HepG2 (cell line): Measurements from ENCODE around the gene PTK7. TPM values are rescaled to one million over a fixed set of nuclear protein-coding genes. Genes with fewer than 3 reads are reported as not detected.
A peak's percentile ranks its signal among the peaks of the same experiment; 100 is the strongest.

ENCODE experiments used
- FOSL1 ChIP-seq: sonication (generic); formaldehyde crosslinking; IDR thresholded peaks from 2 replicates; pipeline ENCODE4 v1.9.0; 2021; ENCODE audit warnings: missing genetic modification reagents, borderline replicate concordance
- FOXM1 ChIP-seq: sonication (generic); formaldehyde crosslinking; IDR thresholded peaks from 2 replicates; pipeline ENCODE4 v1.5.0; 2020; ENCODE audit warnings: missing genetic modification reagents
- LBX2 ChIP-seq: sonication (generic); formaldehyde crosslinking; IDR thresholded peaks from 2 replicates; pipeline ENCODE4 v1.5.0; 2020; ENCODE audit warnings: missing genetic modification reagents, mild to moderate bottlenecking, borderline replicate concordance
- MAFG ChIP-seq: sonication (generic); formaldehyde crosslinking; IDR thresholded peaks from 2 replicates; pipeline ENCODE4 v1.5.1; 2020; ENCODE audit warnings: mild to moderate bottlenecking, missing genetic modification reagents
- MIER2 ChIP-seq: IDR thresholded peaks from 2 replicates; pipeline ENCODE4 v1.6.1; 2016; ENCODE audit warnings: missing biosample characterization, missing genetic modification reagents
- MTF1 ChIP-seq: sonication (generic); formaldehyde crosslinking; IDR thresholded peaks from 2 replicates; pipeline ENCODE4 v1.5.0; 2020; ENCODE audit warnings: missing genetic modification reagents
- MYC ChIP-seq: sonication (generic); formaldehyde crosslinking; IDR thresholded peaks from 2 replicates; pipeline ENCODE4 v1.9.0; 2021; ENCODE audit warnings: missing genetic modification reagents, borderline replicate concordance
- NRL ChIP-seq: sonication (generic); formaldehyde crosslinking; IDR thresholded peaks from 2 replicates; pipeline ENCODE4 v1.5.0; 2020; ENCODE audit warnings: missing genetic modification reagents, mild to moderate bottlenecking, moderate library complexity, borderline replicate concordance
- PAXIP1 ChIP-seq: sonication (generic); formaldehyde crosslinking; conservative IDR thresholded peaks from 2 replicates; pipeline ENCODE4 v1.4.0; 2020; ENCODE audit warnings: mild to moderate bottlenecking, missing genetic modification reagents, moderate library complexity
- PRMT3 ChIP-seq: sonication (generic); formaldehyde crosslinking; IDR thresholded peaks from 2 replicates; pipeline ENCODE4 v1.8.1; 2022; ENCODE audit warnings: low read depth, mild to moderate bottlenecking, moderate library complexity, missing genetic modification reagents, borderline replicate concordance
- THAP8 ChIP-seq: sonication (generic); formaldehyde crosslinking; IDR thresholded peaks from 2 replicates; pipeline ENCODE4 v1.5.1; 2020; ENCODE audit warnings: missing genetic modification reagents, mild to moderate bottlenecking, borderline replicate concordance
- ZFP41 ChIP-seq: sonication (generic); formaldehyde crosslinking; IDR thresholded peaks from 2 replicates; pipeline ENCODE4 v1.4.0; 2020; ENCODE audit warnings: mild to moderate bottlenecking, missing genetic modification reagents, borderline replicate concordance
- ZFP91 ChIP-seq: sonication (generic); formaldehyde crosslinking; IDR thresholded peaks from 2 replicates; pipeline ENCODE4 v1.9.0; 2022; ENCODE audit warnings: missing genetic modification reagents, mild to moderate bottlenecking, borderline replicate concordance
- ZNF724P ChIP-seq: sonication (generic); formaldehyde crosslinking; IDR thresholded peaks from 2 replicates; pipeline ENCODE4 v1.8.0; 2022; ENCODE audit warnings: missing genetic modification reagents, borderline replicate concordance
- ZNF784 ChIP-seq: sonication (generic); formaldehyde crosslinking; IDR thresholded peaks from 2 replicates; pipeline ENCODE4 v1.5.1; 2020; ENCODE audit warnings: missing genetic modification reagents, mild to moderate bottlenecking, borderline replicate concordance
- ZNF83 ChIP-seq: sonication (generic); formaldehyde crosslinking; IDR thresholded peaks from 2 replicates; pipeline ENCODE4 v1.4.0; 2020; ENCODE audit warnings: missing genetic modification reagents, mild to moderate bottlenecking, borderline replicate concordance
- ZNF841 ChIP-seq: sonication (generic); formaldehyde crosslinking; IDR thresholded peaks from 2 replicates; pipeline ENCODE4 v1.8.1; 2023; ENCODE audit warnings: missing genetic modification reagents, borderline replicate concordance
- polyA plus RNA-seq, 8 experiments: library from polyadenylated mRNA; depleted of rRNA in 3 of 8; stranded (reverse) in 7 of 8; unstranded in 1 of 8; fragments of >200 nt; fragmentation: Illumina TruSeq in 4 of 8; extraction: Trizol in 4 of 8; gene quantifications; 2 replicates each; pipeline versions ENCODE4 v1.2.1 to v1.2.3, GENCODE V29; 2011 to 2016; ENCODE audit warnings: low read depth in 4 of 8, missing spikeins in 1 of 8, mixed read lengths in 1 of 8; ENCODE audit not compliant: insufficient read depth in 1 of 8
- total RNA-seq, 5 experiments: library from RNA; depleted of rRNA; stranded (reverse); fragments of >200 nt; fragmentation: Illumina TruSeq; extraction: Trizol; gene quantifications; 2 replicates each; pipeline ENCODE4 v1.2.3, GENCODE V29; 2016; ENCODE audit warnings: low read depth in 1 of 5

Gene PTK7
- total and polyA plus RNA-seq, 2 of the 13 experiments (the other 11 are each of a cell fraction or from before 2014, with no cell fraction given) = 98.5 to 99.8 TPM

- TF ChIP-seq PAXIP1 (CRISPR knock-in tag) (no peak), MYC (CRISPR knock-in tag) (no peak; the same call in 1 of the 2 replicates), PRMT3 (CRISPR knock-in tag) (no peak), MTF1 (CRISPR knock-in tag) (no peak), NRL (CRISPR knock-in tag) (peak; percentile 61; the same call in 1 of the 2 replicates), ZNF724P (CRISPR knock-in tag) (peak; percentile 60; the same call in 1 of the 2 replicates), FOXM1 (CRISPR knock-in tag) (no peak), LBX2 (CRISPR knock-in tag) (no peak), ZFP41 (CRISPR knock-in tag) (no peak), ZNF841 (no peak), THAP8 (CRISPR knock-in tag) (peak; percentile 63; the same call in 1 of the 2 replicates), MAFG (CRISPR knock-in tag) (no peak), ZFP91 (no peak), ZNF83 (CRISPR knock-in tag) (0 out of 2 replicates have a peak, but pooled peaks have one; percentile 19), MIER2 (CRISPR knock-in tag) (no peak), FOSL1 (CRISPR knock-in tag) (no peak), ZNF784 (CRISPR knock-in tag) (no peak)
These were observed 94.4 kb downstream of the PTK7 start (continued) for GRCh38 chr6:43170417-43170930.
